ENCODE measurements around the gene FOXD1.
"Not testable (repeated sequence)": the region's sequence is repeated elsewhere in the genome, so short reads cannot be mapped to it uniquely, and the experiment has no call there.

The FOXD1 gene

GRCh38 chr5:73415171-73415570 is 33.4 kb downstream of the FOXD1 start:
- DNase-seq, result no peak

DNA sequence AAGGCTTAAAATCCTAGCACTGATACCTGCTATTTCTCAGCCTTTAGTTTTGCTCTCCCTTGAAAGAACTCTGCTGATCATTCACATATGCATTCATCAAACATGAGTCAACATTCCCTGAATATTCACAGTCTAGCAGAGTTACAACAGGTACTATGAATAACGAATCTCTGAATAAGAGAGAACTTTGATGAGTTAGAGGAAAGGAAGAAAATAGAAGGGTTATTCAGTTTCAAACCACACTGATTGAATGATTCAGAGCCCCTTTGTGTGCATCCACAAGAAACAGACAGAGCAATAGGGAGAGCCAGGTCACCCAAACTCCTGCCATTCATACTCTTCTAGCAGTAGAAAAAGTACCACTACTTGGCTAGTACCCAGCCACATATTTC is 36.0 kb downstream of the FOXD1 start:
- no peak for DNase-seq

- no peak for DNase-seq
Observed at GRCh38 chr5:73411936-73412596, 36.5 kb downstream of the FOXD1 start.

GRCh38 chr5:73409927-73410326 is 38.6 kb downstream of the FOXD1 start:
- not testable (repeated sequence) for DNase-seq

- no peak for DNase-seq
Observed at GRCh38 chr5:73405691-73406090, 42.9 kb downstream of the FOXD1 start.

DNA sequence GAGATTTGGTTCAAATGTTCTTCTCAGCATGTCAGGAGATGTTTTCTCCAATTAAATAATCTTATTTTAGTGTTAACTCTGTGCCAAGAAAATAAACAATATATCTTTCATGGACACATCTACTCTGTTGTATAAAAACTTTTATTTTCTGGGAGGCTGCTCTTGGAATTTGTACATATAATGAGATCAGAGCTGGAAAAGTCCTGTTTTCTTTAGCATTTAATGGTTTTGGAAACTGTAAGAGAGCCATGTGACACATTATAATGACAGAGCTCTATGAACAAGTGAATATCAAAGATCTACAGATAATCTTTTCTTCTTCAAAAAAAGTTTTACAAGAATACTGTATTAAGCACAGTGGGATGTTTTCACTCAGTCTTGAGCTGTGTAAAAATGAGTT is 48.8 kb downstream of the FOXD1 start:
- no peak for DNase-seq

Measured in activated CD4-positive, alpha-beta T cell treated with anti-CD3 and anti-CD28 coated beads for 4 hours (primary cell).